NB4 (cell line): ENCODE results near the gene NTNG1.

ENCODE experiments used
- CTCF ChIP-seq: IDR thresholded peaks from one replicate; pipeline ENCODE4 v1.5.1; 2012; ENCODE audit warnings: low read depth, low read length
- POLR2A ChIP-seq: IDR thresholded peaks from 2 replicates; pipeline ENCODE4 v1.6.1; 2011; ENCODE audit warnings: mild to moderate bottlenecking; ENCODE audit not compliant: insufficient read length; ENCODE audit errors: extremely low read depth
- TF ChIP-seq, protein P1 (sequence below): IDR thresholded peaks from 2 replicates; pipeline ENCODE4 v1.6.1; 2011; ENCODE audit warnings: low read depth, low read length

- TF ChIP-seq CTCF (no peak), POLR2A (no peak)
- TF ChIP-seq, protein P1, sequence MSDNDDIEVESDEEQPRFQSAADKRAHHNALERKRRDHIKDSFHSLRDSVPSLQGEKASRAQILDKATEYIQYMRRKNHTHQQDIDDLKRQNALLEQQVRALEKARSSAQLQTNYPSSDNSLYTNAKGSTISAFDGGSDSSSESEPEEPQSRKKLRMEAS, result no peak
Observed at GRCh38 chr1:107327446-107327845, 186.6 kb downstream of the NTNG1 start.
